ENCODE data around the gene KIF4B. TPM values are rescaled to one million over a fixed set of nuclear protein-coding genes. Genes with fewer than 3 reads are reported as not detected.
"Not testable (repeated sequence)": the region's sequence is repeated elsewhere in the genome, so short reads cannot be mapped to it uniquely, and the experiment has no call there.

KIF4B gene
- total RNA-seq, 3 donors from 2014 or later (not counting 1 experiment from before 2014, with no cell fraction given) = not detected

DNA sequence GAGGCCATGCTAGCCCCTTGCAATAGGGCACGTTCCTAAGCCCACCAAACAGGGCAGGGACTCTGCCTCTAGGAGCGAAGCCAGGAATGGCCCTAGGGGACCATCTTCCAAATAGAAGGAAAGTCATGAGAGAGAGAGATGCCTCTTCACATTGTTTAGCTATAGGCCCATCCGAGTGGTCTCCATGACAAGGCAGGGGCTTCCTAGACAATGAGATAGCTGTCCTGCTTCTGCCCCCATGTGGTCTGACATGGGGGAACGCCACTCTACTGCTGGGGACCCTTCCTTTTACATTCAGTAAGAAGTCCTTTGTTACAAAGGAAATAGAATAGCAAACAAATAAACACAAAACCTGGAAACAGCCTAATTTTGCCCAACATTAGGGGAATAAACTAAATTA, 17.9 kb upstream of the KIF4B start:
- H3K27me3 Mint-ChIP-seq (ENCODE audit: low read depth in 2 of 2) = peaks cover 5 to 26% of the 10 kb centered on the region in 2 donors
- intact Hi-C loops (cut with micrococcal nuclease) = no loop called here
- no peak for ATAC-seq

DNA sequence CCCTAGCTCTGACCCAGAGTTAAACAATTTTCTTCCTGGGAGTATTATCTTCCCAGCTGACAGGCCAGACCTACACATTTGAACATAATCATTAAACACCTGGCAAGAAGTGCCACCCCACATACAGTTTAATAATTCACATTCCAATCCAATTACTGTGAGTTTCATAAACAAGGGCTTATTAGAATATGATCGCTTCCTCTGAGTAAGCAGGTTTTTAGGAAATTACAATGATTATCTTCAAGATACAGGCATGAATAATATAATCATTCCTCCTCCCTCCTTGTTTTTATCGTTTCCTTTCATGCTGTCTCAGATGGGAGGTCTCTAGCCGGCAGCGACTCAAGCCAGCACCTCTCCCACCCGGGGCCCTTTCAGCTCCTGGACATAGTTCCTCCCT, 15.8 kb upstream of the KIF4B start:
- intact Hi-C loops (cut with micrococcal nuclease) = no loop called here
- Mint-ChIP-seq H3K9me3 (no peaks in the 10 kb centered on the region), H3K4me3 (no peak overlapping the region), H3K27me3 (ENCODE audit: low read depth in 2 of 2) (peaks cover 8 to 26% of the 10 kb centered on the region in 2 donors), H3K36me3 (no peaks in the 10 kb centered on the region), H3K27ac (no peak overlapping the region), H3K4me1 (no peaks in the 10 kb centered on the region)
- H3K27ac ChIP-seq (ENCODE audit: low read length) = no peak overlapping the region
- no peak for DNase-seq
- H3K27me3 ChIP-seq (ENCODE audit: control insufficient read depth, insufficient read depth, low read length) = no peaks in the 10 kb centered on the region
- 23% methylated on average over 4 of the region's 5 CpGs for WGBS (ENCODE audit: insufficient coverage)
- H3K36me3 ChIP-seq (ENCODE audit: control insufficient read depth, insufficient read depth, low read length) = no peaks in the 10 kb centered on the region
- no peaks in the 10 kb centered on the region for H3K9me3 ChIP-seq (ENCODE audit: control insufficient read depth, insufficient read depth, low read length)
- no peak for ATAC-seq
- no peak overlapping the region for H3K4me3 ChIP-seq (ENCODE audit: low read length)
- TF ChIP-seq, protein P1, sequence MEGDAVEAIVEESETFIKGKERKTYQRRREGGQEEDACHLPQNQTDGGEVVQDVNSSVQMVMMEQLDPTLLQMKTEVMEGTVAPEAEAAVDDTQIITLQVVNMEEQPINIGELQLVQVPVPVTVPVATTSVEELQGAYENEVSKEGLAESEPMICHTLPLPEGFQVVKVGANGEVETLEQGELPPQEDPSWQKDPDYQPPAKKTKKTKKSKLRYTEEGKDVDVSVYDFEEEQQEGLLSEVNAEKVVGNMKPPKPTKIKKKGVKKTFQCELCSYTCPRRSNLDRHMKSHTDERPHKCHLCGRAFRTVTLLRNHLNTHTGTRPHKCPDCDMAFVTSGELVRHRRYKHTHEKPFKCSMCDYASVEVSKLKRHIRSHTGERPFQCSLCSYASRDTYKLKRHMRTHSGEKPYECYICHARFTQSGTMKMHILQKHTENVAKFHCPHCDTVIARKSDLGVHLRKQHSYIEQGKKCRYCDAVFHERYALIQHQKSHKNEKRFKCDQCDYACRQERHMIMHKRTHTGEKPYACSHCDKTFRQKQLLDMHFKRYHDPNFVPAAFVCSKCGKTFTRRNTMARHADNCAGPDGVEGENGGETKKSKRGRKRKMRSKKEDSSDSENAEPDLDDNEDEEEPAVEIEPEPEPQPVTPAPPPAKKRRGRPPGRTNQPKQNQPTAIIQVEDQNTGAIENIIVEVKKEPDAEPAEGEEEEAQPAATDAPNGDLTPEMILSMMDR (IDR thresholded peaks at IDR 0.05) = no peak
- H3K4me1 ChIP-seq (ENCODE audit: control insufficient read depth, insufficient read depth, low read length) = no peaks in the 10 kb centered on the region

More for the DNA sequence above, 17.9 kb upstream of the KIF4B start:
- no peaks in the 10 kb centered on the region for H3K36me3 Mint-ChIP-seq
- 82% methylated on average over 4 of the region's 4 CpGs for WGBS (ENCODE audit: insufficient coverage)
- Histone ChIP-seq H3K36me3 (ENCODE audit: control insufficient read depth, insufficient read depth, low read length) (no peaks in the 10 kb centered on the region), H3K4me1 (ENCODE audit: control insufficient read depth, insufficient read depth, low read length) (no peaks in the 10 kb centered on the region), H3K27me3 (ENCODE audit: control insufficient read depth, insufficient read depth, low read length) (no peaks in the 10 kb centered on the region), H3K4me3 (ENCODE audit: low read length) (no peak overlapping the region), H3K9me3 (ENCODE audit: control insufficient read depth, insufficient read depth, low read length) (no peaks in the 10 kb centered on the region), H3K27ac (ENCODE audit: low read length) (no peak overlapping the region)
- H3K4me1 Mint-ChIP-seq = no peaks in the 10 kb centered on the region
- H3K9me3 Mint-ChIP-seq = no peaks in the 10 kb centered on the region
- H3K27ac Mint-ChIP-seq = no peak overlapping the region
- TF ChIP-seq, protein P1 (IDR thresholded peaks at IDR 0.05) = no peak
- DNase-seq = no peak
- H3K4me3 Mint-ChIP-seq = no peak overlapping the region

DNA sequence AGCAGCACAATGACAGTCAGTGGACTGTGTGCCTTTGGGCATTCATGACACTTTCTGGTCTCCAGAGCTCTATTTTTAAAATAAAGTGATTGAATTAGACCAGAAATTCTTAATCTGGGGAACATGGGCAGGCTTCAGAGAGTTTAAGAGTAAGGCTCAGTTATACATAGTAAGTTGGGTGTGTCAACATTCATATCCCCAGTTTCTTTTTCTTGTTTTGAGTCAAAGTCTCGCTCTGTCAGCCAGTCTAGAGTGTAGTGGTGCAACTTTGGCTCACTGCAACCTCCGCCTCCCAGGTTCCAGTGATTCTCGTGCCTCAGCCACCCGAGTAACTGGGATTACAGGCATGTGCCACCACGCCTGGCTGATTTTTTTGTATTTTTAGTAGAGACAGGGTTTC, 13.7 kb upstream of the KIF4B start:
- ATAC-seq (no peak), DNase-seq (no peak)
- no peaks in the 10 kb centered on the region for H3K27me3 ChIP-seq (ENCODE audit: control insufficient read depth, insufficient read depth, low read length)
- intact Hi-C loops (cut with micrococcal nuclease) = no loop called here
- peaks cover 6 to 20% of the 10 kb centered on the region in 2 donors for H3K27me3 Mint-ChIP-seq (ENCODE audit: low read depth in 2 of 2)
- no peak overlapping the region for H3K27ac ChIP-seq (ENCODE audit: low read length)
- 68% methylated on average over 5 of the region's 5 CpGs for whole genome bisulfite sequencing (ENCODE audit: insufficient coverage)
- no peaks in the 10 kb centered on the region for H3K9me3 ChIP-seq (ENCODE audit: control insufficient read depth, insufficient read depth, low read length)
- H3K27ac Mint-ChIP-seq = no peak overlapping the region
- H3K36me3 ChIP-seq (ENCODE audit: control insufficient read depth, insufficient read depth, low read length) = no peaks in the 10 kb centered on the region
- no peaks in the 10 kb centered on the region for H3K36me3 Mint-ChIP-seq
- no peaks in the 10 kb centered on the region for H3K4me1 Mint-ChIP-seq
- no peak overlapping the region for H3K4me3 Mint-ChIP-seq
- H3K4me1 ChIP-seq (ENCODE audit: control insufficient read depth, insufficient read depth, low read length) = no peaks in the 10 kb centered on the region
- H3K9me3 Mint-ChIP-seq = no peaks in the 10 kb centered on the region
- TF ChIP-seq, protein P1 (IDR thresholded peaks at IDR 0.05) = no peak
- no peak overlapping the region for H3K4me3 ChIP-seq (ENCODE audit: low read length)

DNA sequence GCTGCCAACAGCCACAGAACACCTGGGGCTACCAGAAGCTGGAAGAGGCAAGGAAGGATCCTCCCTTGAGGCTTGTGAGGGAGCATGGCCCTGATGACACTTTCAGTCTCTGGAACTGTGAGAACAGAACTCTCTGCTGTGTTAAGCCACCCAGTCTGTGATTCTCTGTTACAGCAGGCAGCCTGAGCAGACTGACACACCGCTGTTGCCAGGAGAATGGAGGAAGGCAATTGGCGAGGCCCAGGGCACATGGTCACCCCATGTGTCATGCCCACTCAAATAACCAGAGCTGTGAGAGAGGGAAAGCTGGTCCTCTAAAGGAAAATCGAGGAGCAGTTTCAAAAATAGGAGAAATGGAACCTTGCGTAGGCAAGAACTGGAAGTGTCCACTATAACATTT, 12.0 kb upstream of the KIF4B start:
- no peaks in the 10 kb centered on the region for H3K27me3 ChIP-seq (ENCODE audit: control insufficient read depth, insufficient read depth, low read length)
- no peak for DNase-seq
- H3K27ac ChIP-seq (ENCODE audit: low read length) = no peak overlapping the region
- Mint-ChIP-seq H3K36me3 (no peaks in the 10 kb centered on the region), H3K27ac (no peak overlapping the region), H3K27me3 (ENCODE audit: low read depth in 2 of 2) (peaks cover 9 to 13% of the 10 kb centered on the region in 2 donors), H3K4me3 (no peak overlapping the region), H3K4me1 (no peaks in the 10 kb centered on the region), H3K9me3 (no peaks in the 10 kb centered on the region)
- intact Hi-C loops (cut with micrococcal nuclease) = no loop called here
- H3K4me1 ChIP-seq (ENCODE audit: control insufficient read depth, insufficient read depth, low read length) = no peaks in the 10 kb centered on the region
- ATAC-seq = no peak
- TF ChIP-seq, protein P1 (IDR thresholded peaks at IDR 0.05) = no peak
- H3K4me3 ChIP-seq (ENCODE audit: low read length) = no peak overlapping the region
- WGBS (ENCODE audit: insufficient coverage) = 83% methylated on average over 4 of the region's 4 CpGs
- H3K9me3 ChIP-seq (ENCODE audit: control insufficient read depth, insufficient read depth, low read length) = no peaks in the 10 kb centered on the region
- no peaks in the 10 kb centered on the region for H3K36me3 ChIP-seq (ENCODE audit: control insufficient read depth, insufficient read depth, low read length)

DNA sequence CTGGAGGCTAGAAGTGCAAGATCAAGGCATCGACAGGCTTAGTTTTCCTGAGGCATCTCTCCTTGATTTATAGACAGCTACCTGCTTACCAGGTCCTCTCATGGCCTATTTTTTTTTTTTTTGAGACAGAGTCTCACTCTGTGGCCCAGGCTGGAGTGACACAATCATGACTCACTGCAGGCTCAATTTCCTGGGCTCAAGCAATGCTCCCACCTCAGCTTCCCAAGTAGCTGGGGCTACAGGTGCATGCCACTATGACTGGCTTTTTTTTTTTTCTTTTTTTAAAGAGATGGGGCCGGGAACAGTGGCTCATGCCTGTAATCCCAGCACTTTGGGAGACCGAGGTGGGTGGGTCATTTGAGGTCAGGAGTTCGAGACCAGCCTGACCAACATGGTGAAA, 10.8 kb upstream of the KIF4B start:
- H3K4me1 Mint-ChIP-seq; H3K27me3 ChIP-seq (ENCODE audit: control insufficient read depth, insufficient read depth, low read length); ATAC-seq; H3K4me3 Mint-ChIP-seq; H3K4me1 ChIP-seq (ENCODE audit: control insufficient read depth, insufficient read depth, low read length); H3K9me3 ChIP-seq (ENCODE audit: control insufficient read depth, insufficient read depth, low read length); H3K9me3 Mint-ChIP-seq; intact Hi-C loops (cut with micrococcal nuclease); H3K36me3 Mint-ChIP-seq; H3K27ac Mint-ChIP-seq; H3K36me3 ChIP-seq (ENCODE audit: control insufficient read depth, insufficient read depth, low read length); H3K27ac ChIP-seq (ENCODE audit: low read length); H3K4me3 ChIP-seq (ENCODE audit: low read length); DNase-seq: not testable (repeated sequence)
- H3K27me3 Mint-ChIP-seq (ENCODE audit: low read depth in 2 of 2) = peaks cover 12 to 20% of the 10 kb centered on the region in 2 donors
- WGBS (ENCODE audit: insufficient coverage) = 86% methylated on average over 1 of the region's 4 CpGs
